Neural progenitor cell (in vitro differentiated cells): Measurements from ENCODE around the gene FRMPD4. TPM values are rescaled to one million over a fixed set of nuclear protein-coding genes. Genes with fewer than 3 reads are reported as not detected.
A peak's percentile ranks its signal among the peaks of the same experiment; 100 is the strongest.

Experiments used
- DNase-seq: peaks from one replicate; pipeline ENCODE4 v3.0.0-alpha.2; 2016; ENCODE audit warnings: low spot score
- H2AFZ ChIP-seq: fragments of 200-600 bp; sonication (generic); replicated peaks from 2 replicates; pipeline ENCODE4 v1.6.1; 2016; ENCODE audit warnings: antibody characterized with exemption
- H3F3A ChIP-seq: fragments of 200-600 bp; sonication (generic); 2 replicates; pipeline ENCODE4 v1.6.1; 2016; ENCODE audit warnings: antibody characterized with exemption, low read depth
- H3K27ac ChIP-seq: fragments of 200-600 bp; sonication (generic); 2 replicates; pipeline ENCODE4 v1.5.1; 2016; ENCODE audit warnings: mild to moderate bottlenecking
- H3K27me3 ChIP-seq: fragments of 200-600 bp; sonication (generic); 2 replicates; pipeline ENCODE4 v1.6.1; 2016; ENCODE audit warnings: mild to moderate bottlenecking, moderate library complexity
- H3K36me3 ChIP-seq: fragments of 200-600 bp; sonication (generic); 2 replicates; pipeline ENCODE4 v1.5.1; 2016
- H3K4me1 ChIP-seq: fragments of 200-600 bp; sonication (generic); 2 replicates; pipeline ENCODE4 v1.6.1; 2016; ENCODE audit warnings: mixed run types
- H3K4me2 ChIP-seq: fragments of 200-600 bp; sonication (generic); 2 replicates; pipeline ENCODE4 v1.6.1; 2016
- H3K4me3 ChIP-seq: fragments of 200-600 bp; sonication (generic); 2 replicates; pipeline ENCODE4 v1.5.1; 2016
- H3K79me2 ChIP-seq: fragments of 200-600 bp; sonication (generic); 2 replicates; pipeline ENCODE4 v1.6.1; 2016; ENCODE audit warnings: low read depth
- H3K9ac ChIP-seq: fragments of 200-600 bp; sonication (generic); 2 replicates; pipeline ENCODE4 v1.6.1; 2016
- H3K9me3 ChIP-seq: fragments of 200-600 bp; sonication (generic); 2 replicates; pipeline ENCODE4 v1.5.1; 2016; ENCODE audit warnings: low read depth
- H4K20me1 ChIP-seq: fragments of 200-600 bp; sonication (generic); 2 replicates; pipeline ENCODE4 v1.6.1; 2016; ENCODE audit warnings: low read depth
- H3K27ac Mint-ChIP-seq: 3 replicates; pipeline ENCODE4 v1.8.0; 2021; ENCODE audit warnings: mixed read lengths
- H3K27me3 Mint-ChIP-seq: 2 replicates; pipeline ENCODE4 v1.8.0; 2022; ENCODE audit warnings: low read depth, mild to moderate bottlenecking, inconsistent platforms, moderate library complexity, mixed read lengths; ENCODE audit not compliant: insufficient read depth
- H3K36me3 Mint-ChIP-seq: 3 replicates; pipeline ENCODE4 v1.8.0; 2021; ENCODE audit warnings: mixed read lengths
- H3K4me1 Mint-ChIP-seq: 3 replicates; pipeline ENCODE4 v1.8.0; 2021; ENCODE audit warnings: mixed read lengths
- H3K4me3 Mint-ChIP-seq: 3 replicates; pipeline ENCODE4 v1.8.0; 2021; ENCODE audit warnings: mild to moderate bottlenecking, moderate library complexity, mixed read lengths
- H3K9me3 Mint-ChIP-seq: 3 replicates; pipeline ENCODE4 v1.8.0; 2020; ENCODE audit warnings: mixed read lengths
- CTCF ChIP-seq: fragments of 200-600 bp; sonication (generic); IDR thresholded peaks from 2 replicates; pipeline ENCODE4 v1.5.1; 2017; ENCODE audit warnings: antibody characterized with exemption, mild to moderate bottlenecking
- EZH2 ChIP-seq: fragments of 200-600 bp; sonication (generic); IDR thresholded peaks from 2 replicates; pipeline ENCODE4 v1.6.1; 2017; ENCODE audit warnings: antibody characterized with exemption, mild to moderate bottlenecking, moderate library complexity
- EZH2phosphoT487 ChIP-seq: fragments of 200-600 bp; sonication (generic); IDR thresholded peaks from 2 replicates; pipeline ENCODE4 v1.6.1; 2017; ENCODE audit warnings: antibody characterized with exemption
- total RNA-seq: library from RNA; depleted of rRNA; stranded (reverse); fragments of >200 nt; gene quantifications from 2 replicates; pipeline ENCODE4 v1.2.3, GENCODE V29; 2015; ENCODE audit warnings: low replicate concordance

Gene FRMPD4
- total RNA-seq, 1 donor from 2014 or later = not detected

- Histone ChIP-seq H3K36me3 (no peaks in the 10 kb centered on the region), H4K20me1 (no peaks in the 10 kb centered on the region), H3K4me2 (no peak overlapping the region), H3K79me2 (no peaks in the 10 kb centered on the region), H3K27ac (no peak overlapping the region), H2AFZ (no peak overlapping the region), H3K9me3 (no peaks in the 10 kb centered on the region), H3F3A (no peaks in the 10 kb centered on the region), H3K4me1 (no peaks in the 10 kb centered on the region), H3K4me3 (no peak overlapping the region), H3K9ac (no peak overlapping the region), H3K27me3 (no peaks in the 10 kb centered on the region)
- no peak overlapping the region for H3K4me3 Mint-ChIP-seq
- TF ChIP-seq EZH2 = no peak
- no peak for TF ChIP-seq EZH2phosphoT487
- TF ChIP-seq CTCF = no peak
- no peaks in the 10 kb centered on the region for H3K9me3 Mint-ChIP-seq
- no peak overlapping the region for H3K27ac Mint-ChIP-seq
- no peak for DNase-seq
- H3K36me3 Mint-ChIP-seq = no peaks in the 10 kb centered on the region
- H3K27me3 Mint-ChIP-seq = peaks cover 2% of the 10 kb centered on the region
- H3K4me1 Mint-ChIP-seq = no peaks in the 10 kb centered on the region
Measured at GRCh38 chrX:12447448-12448064, 309.3 kb downstream of the FRMPD4 start.

- no peaks in the 10 kb centered on the region for H3K79me2 ChIP-seq
- H3K9ac ChIP-seq = no peak overlapping the region
- H3K9me3 Mint-ChIP-seq = no peaks in the 10 kb centered on the region
- H3K36me3 Mint-ChIP-seq = no peaks in the 10 kb centered on the region
- no peaks in the 10 kb centered on the region for H3F3A ChIP-seq
- H3K27me3 ChIP-seq = no peaks in the 10 kb centered on the region
- no peak overlapping the region for H3K4me3 Mint-ChIP-seq
- no peaks in the 10 kb centered on the region for H4K20me1 ChIP-seq
- no peak overlapping the region for H3K27ac Mint-ChIP-seq
- H3K9me3 ChIP-seq = no peaks in the 10 kb centered on the region
- H3K36me3 ChIP-seq = no peaks in the 10 kb centered on the region
- no peak for TF ChIP-seq EZH2
- H2AFZ ChIP-seq = no peak overlapping the region
- H3K4me2 ChIP-seq = no peak overlapping the region
- H3K27me3 Mint-ChIP-seq = peaks cover 2% of the 10 kb centered on the region
- DNase-seq = no peak
- H3K4me1 ChIP-seq = no peaks in the 10 kb centered on the region
- H3K27ac ChIP-seq = no peak overlapping the region
- H3K4me1 Mint-ChIP-seq = no peaks in the 10 kb centered on the region
- H3K4me3 ChIP-seq = no peak overlapping the region
Measured at GRCh38 chrX:12452268-12452667, 314.0 kb downstream of the FRMPD4 start.

GRCh38 chrX:12460929-12461328 lies 322.7 kb downstream of the FRMPD4 start:
- Histone ChIP-seq H2AFZ (peak overlapping the region; percentile 28), H3K36me3 (no peaks in the 10 kb centered on the region), H3K4me2 (no peak overlapping the region), H3K9ac (no peak overlapping the region), H3K4me3 (no peak overlapping the region), H3K4me1 (no peaks in the 10 kb centered on the region), H3K27ac (no peak overlapping the region), H4K20me1 (no peaks in the 10 kb centered on the region), H3F3A (no peaks in the 10 kb centered on the region), H3K27me3 (no peaks in the 10 kb centered on the region), H3K9me3 (no peaks in the 10 kb centered on the region), H3K79me2 (no peaks in the 10 kb centered on the region)
- Mint-ChIP-seq H3K4me1 (no peaks in the 10 kb centered on the region), H3K4me3 (no peak overlapping the region), H3K27me3 (peaks cover 2% of the 10 kb centered on the region), H3K9me3 (peaks cover 2% of the 10 kb centered on the region), H3K36me3 (no peaks in the 10 kb centered on the region), H3K27ac (no peak overlapping the region)
- DNase-seq = no peak
- TF ChIP-seq CTCF = no peak
- no peak for TF ChIP-seq EZH2phosphoT487
- TF ChIP-seq EZH2 = no peak

GRCh38 chrX:12463052-12463451 lies 324.8 kb downstream of the FRMPD4 start:
- Mint-ChIP-seq H3K4me3 (no peak overlapping the region), H3K4me1 (no peaks in the 10 kb centered on the region), H3K36me3 (no peaks in the 10 kb centered on the region)

More at GRCh38 chrX:12463052-12463451, 324.8 kb downstream of the FRMPD4 start:
- H3K27ac Mint-ChIP-seq = no peak overlapping the region
- Histone ChIP-seq H3K9me3 (no peaks in the 10 kb centered on the region), H3K79me2 (no peaks in the 10 kb centered on the region), H3K27ac (no peak overlapping the region), H3K36me3 (no peaks in the 10 kb centered on the region), H3K27me3 (no peaks in the 10 kb centered on the region), H3K4me2 (no peak overlapping the region), H2AFZ (no peak overlapping the region), H4K20me1 (no peaks in the 10 kb centered on the region), H3K4me3 (no peak overlapping the region), H3K4me1 (no peaks in the 10 kb centered on the region), H3K9ac (no peak overlapping the region), H3F3A (no peaks in the 10 kb centered on the region)
- peaks cover 2% of the 10 kb centered on the region for H3K9me3 Mint-ChIP-seq
- DNase-seq = no peak
- H3K27me3 Mint-ChIP-seq = no peaks in the 10 kb centered on the region
- TF ChIP-seq EZH2phosphoT487 (no peak), CTCF (peak; percentile 17)
